GM18498 (cell line): ENCODE data around the gene MCUB.
"Not testable (repeated sequence)": the region's sequence is repeated elsewhere in the genome, so short reads cannot be mapped to it uniquely, and the experiment has no call there.

Experiments
- ATAC-seq: cut with Tn5 transposase; IDR thresholded peaks from one replicate; pipeline ENCODE4 v1.9.1; 2021; ENCODE audit warnings: mild to moderate bottlenecking, moderate library complexity; ENCODE audit not compliant: unreplicated experiment

MCUB gene

GRCh38 chr4:109559983-109560686 is at the start of gene MCUB:
MCUB (plus strand) TSS chr4:109560246; CDS start chr4:109560338, 92 bp downstream.
- ATAC-seq = peak; percentile 93

GRCh38 chr4:109510687-109511086 is 49.4 kb upstream of the MCUB start:
- ATAC-seq = no peak

DNA sequence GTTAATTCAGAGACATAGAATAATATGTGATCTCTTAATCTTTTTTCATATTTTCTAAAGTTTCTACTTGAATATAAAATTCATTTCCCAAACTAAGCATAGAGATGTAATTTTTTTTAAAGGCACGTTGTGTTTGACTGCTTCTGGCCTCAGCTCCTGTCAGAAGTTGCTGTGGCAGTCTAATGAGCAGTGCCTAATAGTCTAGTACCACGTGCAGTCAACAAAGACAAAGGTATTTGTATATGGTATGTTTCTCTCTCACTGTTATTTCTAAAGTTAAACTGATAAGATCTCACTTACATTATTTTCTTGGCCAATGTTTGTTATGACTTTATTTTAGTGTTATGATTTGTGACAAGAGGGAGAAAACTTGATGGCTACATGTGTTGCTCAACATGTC is 48.6 kb upstream of the MCUB start:
- ATAC-seq = no peak

DNA sequence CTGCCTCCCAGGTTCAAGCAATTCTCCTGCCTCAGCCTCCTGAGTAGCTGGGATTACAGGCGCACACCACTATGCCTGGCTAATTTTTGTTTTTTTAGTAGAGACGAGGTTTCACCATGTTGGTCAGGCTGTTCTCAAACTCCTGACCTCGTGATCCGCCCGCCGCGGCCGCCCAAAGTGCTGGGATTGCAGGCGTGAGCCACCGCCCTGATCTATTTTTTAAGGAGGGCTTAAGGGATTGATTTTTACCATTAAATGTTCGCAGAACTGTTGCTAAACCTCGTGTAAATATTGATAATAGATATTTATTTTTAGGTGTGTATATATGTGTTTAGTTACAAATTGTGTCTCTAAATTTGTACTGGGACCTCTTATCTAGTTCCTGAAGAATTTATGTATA is 46.7 kb upstream of the MCUB start:
- ATAC-seq = not testable (repeated sequence)

GRCh38 chr4:109532182-109532581 is 27.9 kb upstream of the MCUB start:
- ATAC-seq = no peak

GRCh38 chr4:109545401-109545800 is 14.6 kb upstream of the MCUB start:
- no peak for ATAC-seq

DNA sequence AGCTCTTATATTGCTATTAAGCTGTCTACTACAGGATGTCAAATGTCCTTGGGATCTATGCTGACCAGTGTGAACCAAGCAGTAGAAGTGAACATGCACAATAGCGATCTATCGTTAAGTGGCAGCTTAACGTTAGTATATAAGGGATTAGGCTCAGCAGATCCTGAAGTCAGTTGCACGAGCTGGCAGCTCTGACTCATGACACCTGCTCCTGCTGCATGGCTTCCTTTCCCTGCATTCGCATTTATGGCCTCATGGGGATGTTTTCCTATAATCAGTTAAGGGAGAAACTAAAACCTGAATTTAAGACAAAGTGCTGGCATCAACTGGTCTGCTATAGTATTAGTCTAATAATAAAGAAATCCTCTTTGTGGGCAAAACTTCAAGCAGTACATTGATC is 12.7 kb upstream of the MCUB start:
- ATAC-seq = no peak

DNA sequence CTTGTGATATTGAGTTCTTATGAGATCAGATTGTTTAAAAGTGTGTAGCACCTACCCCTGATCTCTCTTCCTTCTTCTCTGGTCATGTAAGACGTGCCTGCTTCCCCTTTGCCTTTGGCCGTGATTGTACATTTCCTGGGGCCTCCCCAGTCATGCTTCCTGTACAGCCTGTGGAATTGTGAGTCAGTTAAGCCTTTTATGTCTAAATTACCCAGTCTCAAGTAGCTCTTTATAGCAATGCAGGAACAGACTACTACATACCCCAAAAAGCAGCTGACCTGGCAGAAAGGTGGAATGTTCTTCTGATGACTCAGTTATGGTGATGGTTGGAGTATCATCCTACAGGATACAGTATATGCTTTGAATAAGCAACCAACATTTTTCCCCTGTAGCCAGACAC is 11.4 kb upstream of the MCUB start:
- no peak for ATAC-seq

- ATAC-seq = no peak
Measured at GRCh38 chr4:109552237-109552636, 7.8 kb upstream of the MCUB start.

GRCh38 chr4:109553130-109553529 is 6.9 kb upstream of the MCUB start:
- ATAC-seq = no peak

DNA sequence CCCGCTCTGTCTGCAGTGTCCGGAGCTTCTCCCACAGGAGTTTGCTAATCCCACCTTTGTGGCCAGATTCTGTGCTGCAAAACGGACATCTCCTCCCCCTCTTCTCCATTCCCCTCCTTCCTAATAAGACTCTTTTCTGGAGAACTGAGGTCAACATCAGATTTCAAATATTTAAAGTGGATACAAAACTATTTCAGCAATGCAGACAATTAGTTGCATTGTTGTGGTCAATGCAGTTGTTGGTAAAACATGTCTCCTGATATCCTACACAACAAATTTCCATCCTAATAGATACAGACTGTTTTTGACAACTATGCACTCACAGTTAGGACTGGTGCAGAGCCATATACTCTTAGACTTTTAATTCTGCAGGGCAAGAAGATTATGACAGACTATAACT is 5.1 kb upstream of the MCUB start:
- ATAC-seq = no peak

GRCh38 chr4:109557433-109557832 is 2.6 kb upstream of the MCUB start:
- no peak for ATAC-seq

DNA sequence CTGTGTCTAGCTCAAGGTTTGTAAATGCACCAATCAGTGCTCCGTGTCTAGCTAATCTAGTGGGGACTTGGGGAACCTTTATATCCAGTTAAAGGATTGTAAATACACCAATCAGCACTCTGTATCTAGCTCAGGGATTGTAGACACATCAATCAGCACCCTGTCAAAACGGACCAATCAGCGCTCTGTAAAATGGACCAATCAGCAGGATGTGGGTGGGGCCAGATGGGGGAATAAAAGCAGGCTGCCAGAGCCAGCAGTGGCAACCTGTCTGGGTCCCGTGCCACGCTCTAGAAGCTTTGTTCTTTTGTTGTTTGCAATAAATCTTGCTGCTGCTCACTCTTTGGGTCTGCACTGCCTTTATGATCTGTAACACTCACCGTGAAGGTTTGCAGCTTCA is 2.0 kb upstream of the MCUB start:
- ATAC-seq = not testable (repeated sequence)

DNA sequence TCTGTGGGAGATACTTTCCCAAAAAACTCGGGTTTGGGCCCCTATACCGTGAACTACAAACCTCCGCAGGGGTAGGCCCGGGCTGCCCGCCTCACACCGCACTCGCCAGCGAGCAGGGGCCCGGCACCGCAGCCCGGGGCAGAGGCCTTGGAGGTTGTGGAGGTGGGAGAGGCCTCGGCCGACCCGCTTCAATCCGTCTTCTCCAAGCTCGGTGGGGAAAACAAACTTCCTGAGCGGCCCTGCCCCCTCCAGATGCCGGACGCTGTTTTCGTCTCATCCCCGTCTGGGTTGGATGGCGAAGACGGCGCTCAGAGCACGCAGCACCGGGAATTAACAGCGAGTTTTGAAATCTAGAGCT is 442 bp upstream of the MCUB start:
- ATAC-seq = peak; percentile 23

DNA sequence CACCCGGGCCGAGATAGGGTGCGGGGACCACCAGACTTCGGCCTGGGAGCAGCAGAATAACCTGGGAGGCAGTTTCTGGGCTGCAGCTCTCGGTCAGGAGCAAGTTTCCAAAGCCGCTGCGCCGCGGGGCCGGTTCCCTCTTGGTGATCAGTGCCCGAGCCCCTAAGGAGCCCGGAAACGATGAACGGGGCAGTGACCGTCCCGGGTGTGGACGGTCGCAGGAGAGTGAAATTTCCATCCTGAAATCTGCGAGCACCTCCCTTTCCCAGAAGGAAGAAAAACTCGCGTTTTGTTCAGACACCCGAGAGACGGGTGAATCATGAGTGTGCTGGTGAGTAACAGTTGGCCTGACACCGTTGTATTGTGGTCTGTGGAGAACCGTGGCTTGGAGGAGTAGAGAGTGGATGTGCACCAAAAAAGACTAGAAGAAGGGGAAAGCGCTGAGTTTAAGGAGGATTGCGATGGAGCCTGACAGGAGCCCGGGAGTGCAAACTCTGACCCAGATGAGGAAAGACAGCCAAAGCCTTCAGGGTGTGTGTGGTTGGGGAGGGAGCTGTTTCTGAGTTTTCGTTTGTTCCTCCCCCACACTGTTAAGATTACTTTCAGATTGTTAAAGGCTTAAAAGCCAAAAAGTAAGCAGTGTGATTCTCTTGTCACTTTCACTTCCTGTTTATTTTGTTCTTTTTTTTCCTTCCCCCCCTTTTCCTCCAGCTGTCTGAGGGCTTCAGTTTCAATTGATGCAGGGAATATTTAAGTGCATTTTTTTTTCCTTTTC is 828 bp downstream of the MCUB start:
- ATAC-seq = peak; percentile 63

DNA sequence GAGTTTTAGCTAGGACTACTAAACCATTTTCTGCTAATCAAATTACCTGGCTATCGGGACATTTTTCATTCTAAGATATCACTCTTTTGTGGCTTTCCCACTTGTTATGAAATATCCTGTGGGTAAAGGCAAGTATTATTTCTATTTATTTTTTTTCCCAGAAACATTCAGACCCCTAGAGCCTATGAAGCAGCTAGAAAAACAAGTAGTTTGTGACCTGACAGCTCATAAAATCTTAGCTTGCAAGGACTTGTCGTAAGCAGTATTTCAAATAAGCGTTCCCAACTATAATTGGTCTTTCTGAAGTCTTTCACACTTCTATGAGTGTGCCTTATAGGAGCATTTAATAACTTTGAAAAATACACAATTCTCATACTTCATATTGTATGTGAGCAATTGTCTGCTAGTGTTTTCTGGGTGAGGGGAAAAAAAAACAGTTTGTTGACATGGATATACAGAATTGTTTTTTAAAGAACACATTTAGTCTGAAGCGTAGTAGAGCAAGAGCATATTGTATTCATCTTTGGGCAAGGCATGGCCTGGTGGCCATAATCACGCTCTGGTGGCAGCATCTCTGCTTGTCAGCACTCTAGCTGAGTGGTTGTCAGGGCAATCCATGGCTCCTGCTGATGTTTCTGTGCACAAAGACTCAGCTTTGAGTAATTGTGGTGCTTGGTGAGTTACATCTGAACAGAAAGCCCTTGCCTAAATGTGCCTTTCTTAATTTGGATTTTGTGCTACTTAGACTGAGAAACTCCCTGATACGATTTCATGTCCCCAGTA is 2.6 kb downstream of the MCUB start:
- no peak for ATAC-seq

DNA sequence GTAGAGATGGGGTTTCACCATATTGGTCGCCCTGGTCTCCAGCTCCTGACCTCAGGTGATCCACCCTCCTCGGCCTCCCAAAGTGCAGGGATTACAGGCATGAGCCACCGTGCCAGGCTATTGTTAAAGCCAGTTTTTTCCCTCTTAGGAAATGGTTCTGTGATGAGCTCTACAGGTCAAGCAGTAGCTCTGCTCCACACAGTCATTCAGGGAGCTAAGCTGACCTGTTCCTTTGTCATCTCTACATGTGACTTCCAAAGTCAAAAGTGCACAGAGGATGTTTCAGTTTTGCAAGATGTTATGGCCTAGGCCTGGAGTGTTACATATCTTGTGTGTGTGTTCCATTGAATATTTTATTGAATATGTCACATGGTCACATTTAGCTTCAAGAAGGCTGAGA is 11.4 kb downstream of the MCUB start:
- ATAC-seq = no peak

GRCh38 chr4:109572154-109572553 is 12.1 kb downstream of the MCUB start:
- ATAC-seq = no peak

DNA sequence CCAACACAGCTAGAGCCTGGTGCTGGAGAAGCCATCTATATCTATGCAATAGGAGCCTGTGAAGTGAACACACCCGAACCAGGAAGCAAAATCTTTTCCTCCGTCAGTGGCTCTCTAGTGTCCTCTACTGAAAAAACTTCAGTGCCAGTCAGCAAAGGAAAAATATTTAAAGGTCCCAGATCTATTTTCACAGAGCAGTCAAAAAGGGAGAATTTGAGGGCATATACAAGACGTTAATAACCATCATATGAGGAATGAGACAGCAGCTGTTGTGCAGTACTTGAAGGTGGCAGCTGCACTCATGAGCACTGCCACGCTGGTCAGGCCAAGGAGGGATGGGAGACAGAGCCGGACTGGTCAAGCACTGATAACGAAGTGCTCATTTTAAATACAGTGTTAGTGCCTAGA is 14.4 kb downstream of the MCUB start:
- ATAC-seq = no peak

DNA sequence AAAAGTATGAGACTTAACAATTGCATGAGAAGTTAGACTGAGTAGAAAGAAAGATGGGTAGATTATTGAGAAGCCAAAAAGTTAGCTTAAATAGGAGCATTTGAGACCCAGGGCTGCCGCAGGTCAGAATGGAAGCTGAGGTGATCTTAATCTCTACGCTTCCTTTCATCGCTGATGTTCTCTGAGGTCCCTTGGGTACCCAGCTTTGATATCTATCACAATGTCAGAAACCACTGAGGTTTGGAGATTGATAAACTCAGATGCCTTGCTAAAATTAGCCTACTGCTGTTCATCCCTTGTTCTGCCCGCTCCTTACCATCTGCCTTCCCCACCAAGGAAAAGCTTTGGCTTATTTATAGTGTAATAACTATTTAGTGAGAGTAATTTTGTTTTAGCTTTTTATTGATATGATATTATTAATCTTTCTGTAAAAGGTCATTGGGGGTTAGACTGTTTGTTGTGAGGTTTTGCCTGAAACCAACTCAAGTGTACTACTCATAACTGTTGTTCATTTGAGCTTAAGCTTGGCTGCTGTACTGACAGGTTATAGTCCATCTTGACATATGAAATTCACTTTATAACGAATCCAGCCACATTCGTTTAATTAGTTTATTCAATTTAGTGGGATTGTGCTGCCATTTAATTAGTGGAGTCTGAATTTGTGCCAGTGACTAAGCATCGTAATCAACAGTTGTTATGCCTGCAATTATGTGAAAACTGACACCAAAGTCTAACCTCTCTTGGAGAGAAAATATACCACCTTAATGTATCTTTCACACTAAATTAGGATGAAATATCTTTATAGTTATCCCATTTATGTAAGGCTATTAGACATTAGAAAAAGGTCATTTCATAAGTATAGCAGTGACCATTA is 15.1 kb downstream of the MCUB start:
- ATAC-seq = no peak

DNA sequence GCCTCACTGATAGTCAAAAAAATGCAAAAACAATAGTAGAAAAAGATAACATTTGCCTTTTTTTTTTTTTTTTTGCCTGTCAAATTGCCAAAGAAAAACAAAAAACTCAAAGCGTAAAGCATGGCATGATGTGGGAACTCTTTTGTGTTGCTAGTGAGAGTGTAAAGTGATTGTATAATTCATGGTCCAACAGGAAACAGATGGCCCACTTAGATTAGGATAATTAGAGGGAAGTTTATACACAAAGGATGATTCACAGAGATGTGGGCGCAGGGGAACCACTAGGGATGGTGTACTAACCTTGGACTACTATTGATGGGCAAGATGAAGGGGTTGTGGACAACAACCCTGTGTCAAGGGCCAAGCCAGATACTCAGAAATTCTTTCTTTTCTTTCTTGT is 16.4 kb downstream of the MCUB start:
- no peak for ATAC-seq
